Raji (cell line): ENCODE measurements around the gene GRK1.

Source experiments
- POLR2A ChIP-seq: IDR thresholded peaks from 2 replicates; pipeline ENCODE4 v1.6.1; 2011; ENCODE audit warnings: low read depth, low read length, control low read depth; ENCODE audit not compliant: insufficient read depth

The GRK1 gene

DNA sequence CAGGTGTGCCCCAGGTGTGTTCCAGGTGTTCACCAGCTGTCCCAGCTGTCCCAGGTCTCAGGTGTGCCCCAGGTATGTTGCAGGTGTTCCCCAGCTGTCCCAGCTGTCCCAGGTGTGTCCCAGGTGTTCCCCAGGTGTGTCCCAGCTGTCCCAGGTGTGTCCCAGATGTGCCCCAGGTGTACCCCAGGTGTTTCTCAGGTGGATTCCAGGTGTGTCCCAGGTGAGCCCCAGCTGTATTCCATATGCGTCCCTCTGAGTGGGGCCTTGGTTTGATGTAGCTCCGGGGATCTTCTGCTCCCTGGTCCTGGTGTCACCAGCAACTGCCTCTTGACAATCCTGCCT lies 719 bp upstream of the GRK1 start:
- no peak for TF ChIP-seq POLR2A

DNA sequence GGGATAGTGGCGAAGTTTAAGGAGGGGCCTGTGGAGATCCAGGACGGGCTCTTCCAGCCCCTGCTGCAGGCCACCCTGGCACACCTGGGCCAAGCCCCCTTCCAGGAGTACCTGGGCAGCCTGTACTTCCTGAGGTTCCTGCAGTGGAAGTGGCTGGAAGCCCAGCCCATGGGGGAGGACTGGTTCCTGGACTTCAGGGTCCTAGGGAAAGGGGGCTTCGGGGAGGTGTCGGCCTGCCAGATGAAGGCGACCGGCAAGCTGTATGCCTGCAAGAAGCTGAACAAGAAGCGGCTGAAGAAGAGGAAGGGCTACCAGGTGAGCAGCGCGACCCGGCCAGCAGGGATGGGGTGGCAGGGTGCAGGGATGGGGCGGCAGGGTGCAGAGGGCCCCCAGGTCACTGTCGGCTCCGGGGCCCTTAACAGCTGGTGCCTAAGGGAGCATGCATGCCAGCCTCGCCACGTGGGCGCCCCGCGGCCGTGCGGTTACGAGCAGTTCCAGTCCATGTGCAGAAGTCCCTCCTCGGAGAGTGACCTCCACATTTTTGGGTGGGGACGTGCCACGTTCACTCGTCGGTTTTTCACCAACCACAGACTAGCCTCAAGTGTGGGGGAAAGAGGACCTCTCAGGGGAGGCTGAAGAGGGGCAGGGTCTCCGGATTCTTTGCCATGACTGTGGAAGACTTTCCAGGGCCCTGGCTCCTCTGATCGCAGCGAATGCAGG lies 912 bp downstream of the GRK1 start:
- no peak for TF ChIP-seq POLR2A

DNA sequence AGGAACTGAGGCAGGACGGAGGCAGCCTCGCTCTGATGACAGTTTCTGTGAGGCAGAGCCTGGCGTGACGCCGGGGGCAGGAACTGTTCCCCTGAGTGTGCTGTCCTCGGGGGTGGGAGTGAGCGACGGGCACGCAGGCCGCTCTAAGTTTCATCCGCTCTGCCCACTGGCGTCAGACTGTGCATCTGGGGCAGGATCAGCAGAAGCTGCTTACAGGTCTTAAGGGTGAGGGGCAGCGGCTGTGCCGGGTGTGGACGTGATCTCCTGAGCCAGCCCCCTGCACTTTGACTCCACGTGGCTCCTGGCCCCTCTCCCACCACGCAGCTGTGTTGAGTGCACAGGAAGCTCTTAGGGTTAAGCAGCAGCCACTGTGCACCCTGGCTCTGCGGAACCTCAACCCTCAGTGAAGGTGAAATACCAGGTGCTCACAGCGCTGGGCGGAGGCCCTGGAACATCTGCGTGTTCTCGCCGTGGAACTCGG lies 1.5 kb downstream of the GRK1 start:
- no peak for TF ChIP-seq POLR2A

DNA sequence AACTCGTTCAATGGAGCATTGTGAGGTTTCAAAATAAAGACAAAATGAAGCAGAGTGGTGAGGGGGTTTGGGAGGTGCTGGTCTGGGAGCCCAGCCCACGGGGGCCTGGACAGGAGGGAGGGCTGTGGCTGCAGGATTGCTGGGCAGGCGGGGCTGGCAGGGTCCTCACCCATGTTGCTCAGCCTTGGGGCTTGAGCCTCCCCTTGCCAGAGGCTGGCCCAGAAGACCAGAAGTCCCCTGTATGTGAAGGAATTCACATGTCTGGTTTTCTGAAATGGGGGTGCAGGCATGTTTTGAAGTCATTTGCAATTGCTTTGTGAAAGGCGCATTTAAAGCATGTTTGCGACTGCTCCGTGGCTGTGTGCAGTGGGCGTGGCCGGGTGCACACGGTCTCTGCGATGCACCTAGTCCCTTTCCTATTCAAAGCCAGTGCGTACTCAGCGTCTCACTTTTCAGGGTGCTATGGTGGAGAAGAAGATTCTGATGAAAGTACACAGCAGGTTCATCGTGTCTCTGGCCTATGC lies 2.3 kb downstream of the GRK1 start:
- TF ChIP-seq POLR2A: no peak

DNA sequence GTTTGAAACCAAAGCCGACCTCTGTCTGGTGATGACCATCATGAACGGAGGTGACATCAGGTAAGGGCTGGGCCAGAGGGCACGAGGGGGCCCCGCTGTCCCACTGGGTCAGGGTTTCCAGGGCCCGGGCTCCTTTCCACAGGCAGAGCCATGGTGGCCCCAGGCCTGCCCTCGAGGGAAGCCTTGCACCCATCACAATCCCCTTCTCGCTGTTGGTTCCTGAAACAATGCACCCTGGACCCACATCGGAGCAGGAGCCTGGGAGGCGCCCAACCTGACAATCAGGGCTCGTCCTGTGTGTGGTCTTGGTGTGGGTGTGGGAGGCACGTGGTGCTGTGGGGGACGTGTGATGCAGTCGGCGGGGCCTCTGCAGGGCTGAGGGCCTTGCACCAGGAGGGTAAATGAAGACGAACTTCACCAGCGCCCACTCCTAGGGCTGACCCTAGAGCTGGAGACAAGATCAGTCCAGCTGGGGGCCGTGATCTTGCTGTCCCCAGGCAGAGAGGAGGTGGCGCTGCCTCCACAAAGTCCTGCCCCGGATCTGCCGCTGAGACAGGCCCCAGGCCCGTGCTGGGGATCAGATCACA lies 2.8 kb downstream of the GRK1 start:
- TF ChIP-seq POLR2A: no peak

DNA sequence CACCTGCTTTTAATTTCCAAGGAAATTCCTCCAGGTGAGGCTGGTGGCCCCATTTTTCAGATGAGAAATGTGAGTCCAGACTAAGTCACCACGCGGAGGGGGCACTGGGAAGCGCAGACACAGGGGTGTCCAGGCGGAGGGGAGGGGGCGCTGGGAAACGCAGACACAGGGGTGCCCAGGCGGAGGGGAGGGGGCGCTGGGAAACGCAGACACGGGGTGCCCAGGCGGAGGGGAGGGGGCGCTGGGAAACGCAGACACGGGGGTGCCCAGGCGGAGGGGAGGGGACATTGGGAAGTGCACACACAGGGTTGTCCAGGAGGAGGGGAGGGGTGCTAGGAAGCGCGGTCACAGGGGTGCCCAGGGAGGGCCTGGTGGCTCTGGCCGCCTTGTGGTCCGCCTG lies 3.5 kb downstream of the GRK1 start:
- TF ChIP-seq POLR2A: no peak

DNA sequence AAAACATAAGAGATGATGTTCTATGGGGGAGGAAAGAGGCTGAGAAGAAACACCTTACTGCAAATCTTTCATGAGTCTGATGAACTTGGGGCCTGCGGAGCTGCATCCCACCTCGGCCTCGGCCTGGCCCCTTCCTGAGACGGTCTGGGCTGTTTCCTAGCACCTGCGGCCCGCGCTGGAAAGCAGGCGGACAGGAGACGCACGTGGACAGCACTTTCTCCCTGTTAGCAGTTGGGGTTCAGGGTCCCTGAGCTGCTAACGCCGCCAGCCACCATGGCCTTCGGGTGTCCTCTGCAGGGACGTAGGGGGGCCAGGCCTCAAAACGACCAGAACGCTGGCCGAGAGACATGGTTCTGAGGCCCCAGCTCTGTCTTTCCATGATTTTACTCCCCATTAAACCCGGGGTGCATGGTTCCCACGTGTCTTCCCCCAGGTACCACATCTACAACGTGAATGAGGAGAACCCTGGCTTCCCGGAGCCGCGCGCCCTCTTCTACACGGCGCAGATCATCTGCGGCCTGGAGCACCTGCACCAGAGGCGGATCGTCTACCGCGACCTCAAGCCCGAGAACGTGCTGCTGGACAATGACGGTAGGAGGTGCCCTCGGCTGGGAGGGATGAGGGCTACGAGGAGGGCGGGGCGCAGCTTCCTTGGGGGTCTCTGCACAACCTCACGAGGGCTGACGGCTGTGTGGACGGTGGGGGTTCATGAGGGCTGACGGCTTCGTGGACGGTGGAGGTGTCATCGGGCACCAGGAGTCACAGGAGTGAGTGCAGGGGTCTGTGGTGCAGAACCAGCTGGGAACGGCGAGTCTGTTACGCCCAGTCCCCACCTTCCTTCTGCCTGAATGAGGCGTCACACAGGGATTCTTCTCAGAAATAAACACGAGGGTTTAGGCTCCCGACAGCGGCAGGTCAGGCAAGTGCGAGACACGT lies 4.3 kb downstream of the GRK1 start:
- TF ChIP-seq POLR2A: no peak

DNA sequence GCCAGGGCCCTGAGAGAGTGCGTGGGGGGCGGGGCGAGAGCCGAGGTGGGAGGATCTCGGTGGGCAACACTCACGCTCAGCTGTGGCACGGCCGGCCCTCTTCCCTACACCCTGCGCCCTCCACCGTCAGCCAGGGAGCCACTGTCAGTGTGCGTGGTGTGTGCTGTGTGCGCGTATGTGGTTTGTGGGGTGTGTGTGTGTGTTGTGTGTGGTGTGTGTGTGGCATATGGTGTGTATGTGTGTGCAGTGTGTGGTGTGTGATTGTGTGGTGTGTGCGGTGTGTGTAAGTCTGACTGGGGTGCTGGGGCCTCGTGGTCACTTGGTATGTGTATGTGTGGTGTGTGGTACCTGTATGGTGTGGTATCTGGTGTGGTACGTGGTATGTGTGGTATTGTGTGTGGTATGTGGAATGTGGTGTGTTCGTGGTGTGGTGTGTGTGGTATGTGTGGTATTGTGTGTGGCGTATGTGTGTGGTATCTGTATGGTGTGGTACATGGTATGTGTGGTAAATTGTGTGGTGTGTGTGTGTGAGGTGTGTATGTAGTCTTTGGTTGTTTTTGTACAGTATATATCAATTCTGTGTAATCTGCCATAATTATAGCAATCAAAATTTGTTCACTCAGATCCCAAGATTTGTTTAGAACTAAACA lies 5.1 kb downstream of the GRK1 start:
- no peak for TF ChIP-seq POLR2A

DNA sequence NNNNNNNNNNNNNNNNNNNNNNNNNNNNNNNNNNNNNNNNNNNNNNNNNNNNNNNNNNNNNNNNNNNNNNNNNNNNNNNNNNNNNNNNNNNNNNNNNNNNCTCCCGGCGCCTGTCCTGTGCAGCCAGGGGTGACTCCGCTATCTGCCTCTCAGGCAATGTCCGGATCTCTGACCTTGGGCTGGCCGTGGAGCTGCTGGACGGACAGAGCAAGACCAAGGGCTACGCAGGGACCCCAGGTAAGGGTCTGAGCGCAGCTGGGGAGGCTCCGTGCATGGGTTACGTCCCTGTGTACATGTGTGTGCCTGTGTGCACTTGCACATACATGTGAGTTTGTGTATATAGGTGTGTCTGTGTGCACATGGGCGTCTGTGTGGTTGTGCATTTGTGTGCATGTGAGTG lies 55.9 kb downstream of the GRK1 start:
- no peak for TF ChIP-seq POLR2A

DNA sequence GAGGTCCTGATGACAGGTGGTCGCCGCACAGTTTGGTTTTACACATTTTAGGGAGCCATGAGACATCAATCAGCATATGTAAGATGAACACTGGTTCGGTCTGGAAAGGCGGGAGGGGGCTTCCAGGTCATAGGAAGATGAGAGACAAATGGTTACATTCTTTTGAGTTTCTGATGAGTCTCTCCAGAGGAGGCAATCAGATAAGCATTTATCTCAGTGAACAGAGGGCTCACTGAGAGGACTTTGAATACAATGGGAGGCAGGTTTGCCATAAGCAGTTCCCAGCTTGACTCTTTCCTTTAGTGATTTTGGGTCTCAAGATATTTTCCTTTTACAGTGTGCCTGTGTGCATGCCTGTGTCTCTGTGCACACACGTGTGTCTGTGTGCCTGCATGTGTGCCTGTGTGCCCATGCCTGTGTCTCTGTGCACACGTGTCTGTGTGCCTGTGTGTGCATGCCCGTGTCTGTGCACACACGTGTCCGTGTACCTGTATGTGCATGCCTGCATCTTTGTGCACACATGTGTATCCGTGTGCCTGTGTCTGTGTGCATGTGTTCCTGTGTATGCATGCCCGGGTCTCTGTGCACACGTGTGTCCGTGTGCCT lies 56.5 kb downstream of the GRK1 start:
- TF ChIP-seq POLR2A: no peak

DNA sequence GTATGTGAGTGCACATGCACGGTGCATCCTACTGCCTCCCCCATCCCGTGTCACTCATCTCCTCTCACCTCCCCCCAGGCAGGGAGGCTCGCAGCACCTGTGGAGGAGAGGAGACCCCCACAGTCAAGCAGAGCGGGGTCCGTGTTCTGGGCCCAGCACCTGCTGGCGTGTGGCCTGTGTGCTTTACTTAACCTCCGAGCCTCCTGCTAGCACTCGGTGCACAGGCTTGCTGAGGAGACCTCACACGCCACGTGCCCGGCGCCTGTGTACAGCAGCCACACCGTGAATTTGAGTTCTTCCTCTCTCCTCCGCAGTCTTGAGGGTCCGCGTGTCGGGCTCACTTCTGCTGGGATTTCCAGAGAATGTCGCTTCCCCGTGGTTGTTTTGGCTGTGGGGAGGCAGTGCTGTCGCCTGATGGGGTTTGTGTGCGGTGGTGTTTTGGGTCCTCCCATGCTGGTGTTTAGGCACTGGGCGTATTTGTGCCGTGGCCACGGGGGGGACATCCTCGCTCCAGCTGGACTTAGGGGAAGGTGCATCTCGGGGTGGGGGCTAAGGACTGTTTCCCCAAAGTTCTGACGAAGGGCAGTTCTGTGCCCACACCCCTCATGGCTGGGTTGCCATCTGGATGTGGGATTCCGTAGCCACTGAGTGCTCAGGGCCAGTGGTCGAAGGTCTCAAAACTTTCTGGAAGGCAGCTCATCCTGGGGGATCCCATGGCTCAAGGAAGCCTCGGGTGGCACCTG lies 57.2 kb downstream of the GRK1 start:
- TF ChIP-seq POLR2A: no peak

DNA sequence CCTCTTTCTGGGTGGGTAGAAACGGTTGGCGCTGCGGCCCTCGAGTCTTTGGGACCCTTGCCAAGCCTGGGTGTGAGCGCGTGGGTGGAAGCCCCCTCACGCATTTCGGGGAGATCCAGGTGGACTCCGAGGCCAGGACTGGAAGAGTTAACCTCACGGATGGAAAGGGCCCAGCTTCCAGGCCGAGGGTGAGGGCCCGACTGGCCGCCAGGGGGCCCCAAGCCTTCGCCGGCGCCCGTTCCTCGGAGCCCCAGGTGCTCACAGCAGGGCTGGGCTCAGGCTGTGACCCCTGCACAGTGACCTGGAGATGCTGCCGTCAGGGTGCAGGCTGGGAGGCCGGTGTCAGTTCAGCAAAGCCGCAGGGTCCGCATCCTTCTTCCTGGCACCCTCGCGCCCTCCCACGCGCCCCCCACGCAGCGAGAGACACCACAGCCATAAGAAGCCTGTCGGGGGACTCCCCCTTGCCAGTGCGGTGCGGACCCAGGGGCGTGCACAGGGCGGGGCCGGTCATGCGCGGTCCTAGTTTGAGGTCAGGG lies 57.8 kb downstream of the GRK1 start:
- no peak for TF ChIP-seq POLR2A

DNA sequence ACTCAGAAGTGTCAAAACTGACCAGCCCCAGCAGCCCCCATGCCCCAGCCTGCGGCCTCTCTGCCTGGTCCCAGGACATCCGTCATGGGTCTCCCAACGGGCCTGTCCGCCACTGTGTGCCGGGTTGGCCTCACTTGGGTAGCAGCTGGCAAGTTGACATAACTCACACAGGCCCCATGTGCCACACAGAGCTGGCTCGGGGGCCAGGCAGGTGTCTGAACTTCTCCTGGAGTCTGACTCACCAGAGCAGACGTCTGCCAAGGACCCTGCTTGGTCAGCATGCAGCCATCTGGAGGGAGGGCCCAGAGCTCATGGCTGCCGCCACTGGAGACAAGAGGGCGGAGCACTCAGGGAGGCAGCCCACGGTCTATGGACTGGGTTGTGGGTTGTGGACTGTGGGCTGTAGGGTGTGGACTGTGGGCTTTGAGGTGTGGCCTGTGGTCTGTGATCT lies 60.0 kb downstream of the GRK1 start:
- TF ChIP-seq POLR2A: no peak
